NCI-H2107 (cell line): Measurements from ENCODE around the gene CDC45.
"Not testable (repeated sequence)": the region's sequence is repeated elsewhere in the genome, so short reads cannot be mapped to it uniquely, and the experiment has no call there.

ENCODE experiments used
- DNase-seq: peaks from one replicate; lab custom pipeline; 2025; lab: John Stamatoyannopoulos, UW

Gene CDC45, protein sequence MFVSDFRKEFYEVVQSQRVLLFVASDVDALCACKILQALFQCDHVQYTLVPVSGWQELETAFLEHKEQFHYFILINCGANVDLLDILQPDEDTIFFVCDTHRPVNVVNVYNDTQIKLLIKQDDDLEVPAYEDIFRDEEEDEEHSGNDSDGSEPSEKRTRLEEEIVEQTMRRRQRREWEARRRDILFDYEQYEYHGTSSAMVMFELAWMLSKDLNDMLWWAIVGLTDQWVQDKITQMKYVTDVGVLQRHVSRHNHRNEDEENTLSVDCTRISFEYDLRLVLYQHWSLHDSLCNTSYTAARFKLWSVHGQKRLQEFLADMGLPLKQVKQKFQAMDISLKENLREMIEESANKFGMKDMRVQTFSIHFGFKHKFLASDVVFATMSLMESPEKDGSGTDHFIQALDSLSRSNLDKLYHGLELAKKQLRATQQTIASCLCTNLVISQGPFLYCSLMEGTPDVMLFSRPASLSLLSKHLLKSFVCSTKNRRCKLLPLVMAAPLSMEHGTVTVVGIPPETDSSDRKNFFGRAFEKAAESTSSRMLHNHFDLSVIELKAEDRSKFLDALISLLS

DNA sequence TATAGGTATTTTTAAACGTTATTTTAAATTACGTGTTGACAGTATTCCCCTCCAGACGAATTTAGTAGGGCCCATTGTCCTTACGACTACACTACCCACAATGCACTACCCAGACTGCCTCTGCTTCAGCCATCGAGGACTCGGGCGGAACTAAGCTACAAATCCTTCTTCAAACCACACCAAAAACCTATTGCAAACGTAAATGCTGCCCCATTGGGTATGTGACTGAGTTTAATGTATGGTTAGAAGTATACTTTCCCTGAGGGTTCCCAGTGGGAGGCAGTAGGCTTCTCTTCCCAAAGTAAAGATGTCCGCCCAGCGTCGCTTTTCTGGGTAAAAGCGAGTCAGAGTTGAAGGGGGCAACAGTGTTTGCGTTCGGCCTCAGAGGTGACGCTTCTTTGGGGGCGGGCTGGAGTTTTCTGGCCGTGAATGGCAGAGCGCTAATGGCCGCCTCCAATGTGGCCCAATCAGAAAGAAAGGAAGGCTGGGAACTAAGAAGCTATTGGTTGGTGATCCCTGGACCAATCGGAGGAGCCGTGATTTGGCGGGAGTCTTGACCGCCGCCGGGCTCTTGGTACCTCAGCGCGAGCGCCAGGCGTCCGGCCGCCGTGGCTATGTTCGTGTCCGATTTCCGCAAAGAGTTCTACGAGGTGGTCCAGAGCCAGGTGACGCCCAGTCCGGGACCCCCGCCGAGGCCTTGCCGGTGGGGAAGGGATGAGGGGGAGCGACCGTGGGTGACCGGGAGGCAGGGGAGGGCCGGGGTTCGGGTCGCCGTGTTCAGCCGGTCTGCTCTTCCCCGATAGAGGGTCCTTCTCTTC, at the start of gene CDC45:
CDC45 (plus strand) TSS at position 566 of the 818 bp plus-strand sequence; CDS start at position 615, 49 bp downstream.
- peak; percentile 88 for DNase-seq

DNA sequence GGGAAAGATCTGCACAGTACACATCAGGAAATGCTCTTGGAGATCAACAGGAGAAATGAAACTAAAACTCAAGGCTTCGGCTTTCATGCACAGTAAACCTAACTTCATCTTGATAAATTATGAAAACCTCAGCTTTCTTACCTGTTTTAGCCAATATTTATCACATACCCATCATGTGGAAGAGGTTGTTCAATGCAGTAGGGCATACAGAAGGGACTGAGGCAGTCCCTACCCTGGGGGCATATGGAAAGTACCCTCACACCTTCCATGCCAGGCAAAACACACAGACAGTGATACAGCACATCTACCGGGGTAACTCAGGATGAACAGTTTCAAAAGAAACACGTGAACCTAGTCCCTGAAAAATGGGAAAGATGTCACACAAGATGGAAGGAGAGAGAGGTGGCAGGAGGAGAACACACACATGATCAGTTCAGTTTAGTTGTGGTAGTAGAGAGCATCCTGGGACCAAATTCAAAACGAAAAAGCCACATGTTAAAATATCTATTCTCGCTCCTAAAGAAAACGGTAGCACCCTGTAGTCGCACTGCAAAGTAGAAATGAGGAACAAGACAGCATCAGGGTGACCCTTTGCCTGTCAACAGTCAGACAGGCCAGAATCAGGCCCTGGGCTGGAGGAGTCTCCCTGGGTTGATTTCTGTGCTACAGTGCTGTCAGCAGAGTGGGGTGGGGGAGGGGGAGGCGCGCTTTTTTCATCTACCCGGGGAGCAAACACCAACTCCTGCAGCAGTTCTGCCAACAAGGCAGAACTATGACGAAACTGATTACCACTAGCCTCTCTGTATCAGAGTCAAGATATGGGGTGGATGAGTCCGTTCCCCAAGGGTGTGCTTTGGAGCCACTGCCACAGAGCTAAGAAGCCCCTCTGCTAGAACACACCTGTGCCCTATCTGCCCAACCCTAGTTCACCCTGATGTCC, 49.5 kb upstream of the CDC45 start:
- no peak for DNase-seq

DNA sequence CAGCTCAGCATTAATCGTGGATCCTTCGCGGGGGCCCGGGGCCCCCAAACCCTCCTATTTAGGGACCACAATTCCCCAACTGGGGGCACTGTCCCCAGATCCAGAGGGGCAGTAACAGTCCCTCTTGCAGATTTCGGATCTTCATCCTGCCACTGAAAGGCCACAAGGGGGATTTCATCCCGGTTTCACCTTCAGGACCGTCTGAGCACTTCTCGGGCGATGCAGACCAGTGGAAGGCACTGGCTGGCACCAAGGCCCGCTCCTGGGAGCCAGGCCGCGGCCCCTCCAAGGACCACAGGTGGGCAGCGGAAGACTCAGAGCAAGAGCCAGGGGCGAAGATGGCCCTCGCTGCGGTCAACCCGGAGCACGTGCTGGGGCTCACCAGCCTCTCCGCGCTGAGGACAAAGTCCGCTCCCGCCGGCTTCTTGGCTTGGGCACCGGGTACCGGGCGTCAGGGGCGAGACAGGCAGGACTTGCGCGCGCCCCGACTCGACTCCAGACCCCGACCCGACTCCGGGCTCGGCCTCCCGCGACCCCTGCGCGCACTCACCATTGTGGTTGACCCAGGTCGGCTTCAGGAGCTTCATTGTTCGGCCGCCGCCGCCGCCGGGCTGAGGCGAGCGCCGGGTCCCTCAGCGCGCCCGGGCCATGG, 48.7 kb upstream of the CDC45 start:
- no peak for DNase-seq

DNA sequence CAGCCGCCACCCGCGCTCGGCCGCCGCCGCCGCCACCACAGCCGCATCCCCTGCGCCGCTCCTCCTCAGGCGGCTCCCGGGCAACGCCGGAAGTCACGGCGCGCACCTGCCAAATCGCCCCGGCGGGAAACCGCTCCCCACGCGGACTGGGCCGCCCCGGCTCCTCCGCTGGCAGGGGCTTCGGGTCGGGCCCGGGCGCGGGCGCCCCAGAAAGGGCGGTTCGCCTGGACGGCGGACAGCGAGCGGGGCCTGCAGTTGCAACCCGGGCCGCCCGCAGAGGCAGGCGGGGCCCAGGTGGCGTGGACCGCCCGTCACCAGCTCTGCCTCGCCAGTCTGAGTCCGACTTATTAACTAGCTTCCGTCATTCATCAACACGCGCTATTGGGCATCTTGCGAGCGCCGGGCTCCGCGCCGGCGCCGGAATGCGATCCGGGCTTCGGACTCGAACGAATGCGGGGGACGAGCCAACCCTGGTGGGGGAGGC, 48.0 kb upstream of the CDC45 start, which contains the start of gene HIRA:
HIRA (minus strand) TSS at position 85 of the 484 bp plus-strand sequence. CDS start 257 bp downstream, outside the sequence.
- DNase-seq, result peak; percentile 29

DNA sequence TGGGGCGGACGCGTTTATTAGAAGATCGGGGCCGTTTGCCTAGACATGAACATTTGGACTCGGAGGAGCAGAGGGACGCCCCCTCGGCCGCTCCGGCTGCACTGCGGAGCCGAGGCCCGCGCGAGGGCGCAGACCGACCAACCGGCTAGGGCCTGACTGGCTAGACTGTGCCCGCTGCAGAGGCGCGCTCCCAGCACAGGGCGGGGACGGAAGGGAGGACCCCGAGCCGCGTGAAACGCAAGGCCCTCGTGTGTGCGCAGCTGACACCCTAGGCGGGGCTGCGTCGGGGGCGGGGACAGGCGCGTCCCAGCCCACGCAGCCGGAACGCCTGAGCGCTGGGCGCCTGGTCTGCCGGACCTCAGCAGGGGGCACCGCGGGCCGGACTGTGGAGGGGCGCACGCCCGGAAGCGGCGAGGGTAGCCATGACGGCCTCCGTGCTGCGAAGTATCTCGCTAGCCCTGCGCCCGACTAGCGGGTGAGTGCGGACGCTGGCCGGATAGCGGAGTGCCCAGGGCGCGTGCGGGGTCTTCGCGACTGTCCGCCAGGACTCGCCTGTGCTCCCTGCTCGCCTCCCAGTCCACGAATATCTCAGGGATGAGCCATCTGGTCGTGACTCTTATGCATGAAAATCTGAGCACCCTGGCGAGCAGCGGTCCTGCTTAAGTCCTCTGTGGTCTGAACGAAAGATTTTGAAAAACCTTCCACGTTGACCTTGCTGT, 47.4 kb upstream of the CDC45 start, which contains the start of gene MRPL40:
MRPL40 (plus strand) TSS at position 413 of the 719 bp plus-strand sequence; CDS start at position 423, 10 bp downstream.
- peak; percentile 80 for DNase-seq

DNA sequence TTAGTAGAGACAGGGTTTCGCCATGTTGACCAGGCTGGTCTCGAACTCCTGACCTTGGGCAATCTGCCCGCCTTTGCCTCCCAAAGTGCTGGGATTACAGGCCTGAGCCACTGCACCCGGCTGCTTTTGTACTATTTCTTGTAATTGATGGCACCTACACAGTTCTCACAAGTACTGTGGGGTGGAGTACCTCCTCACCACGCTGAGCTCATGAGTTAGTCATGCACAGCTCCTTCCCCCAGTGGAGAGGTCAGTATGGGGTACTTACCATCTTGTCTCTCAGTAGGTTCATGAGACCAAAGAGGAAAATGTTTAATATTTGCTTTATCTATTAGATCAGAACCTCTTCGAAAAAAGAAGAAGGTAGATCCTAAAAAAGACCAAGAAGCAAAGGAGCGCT, 45.3 kb upstream of the CDC45 start:
- DNase-seq, result no peak

DNA sequence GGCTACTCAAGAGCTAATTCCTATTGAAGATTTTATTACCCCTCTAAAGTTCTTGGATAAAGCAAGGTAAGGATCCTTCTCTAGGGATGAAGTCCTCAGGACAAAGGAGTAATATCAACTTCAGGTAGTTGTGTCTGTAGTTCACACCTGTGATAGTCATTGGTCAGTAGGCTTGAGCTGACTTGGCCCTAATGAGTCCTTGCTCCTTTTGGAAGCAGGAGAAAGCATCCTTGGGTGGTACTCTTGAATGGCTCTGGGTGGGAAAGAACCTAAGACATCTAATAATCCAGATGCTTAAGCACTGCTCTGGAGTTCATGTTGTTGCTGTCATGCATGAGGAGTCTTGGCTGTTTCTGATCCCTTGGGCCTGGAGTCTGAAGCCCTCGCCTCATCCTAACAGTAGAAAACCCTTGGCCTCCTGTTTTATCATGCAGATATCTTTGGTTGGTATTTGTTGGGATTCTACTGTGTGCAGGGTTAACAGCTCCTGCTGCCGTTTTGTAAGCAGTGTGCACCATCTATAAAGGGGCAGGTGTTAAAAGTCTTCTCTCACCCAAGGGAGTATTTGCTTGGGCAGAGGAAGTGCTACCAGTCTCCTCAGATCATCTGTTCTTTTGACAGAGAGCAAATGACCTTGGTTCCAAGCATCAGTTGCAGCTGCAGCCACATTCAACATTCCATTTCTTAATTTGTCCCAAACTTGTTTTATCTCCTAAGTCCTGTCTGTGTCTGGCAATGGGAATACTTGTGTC, 44.7 kb upstream of the CDC45 start:
- DNase-seq, result no peak

DNA sequence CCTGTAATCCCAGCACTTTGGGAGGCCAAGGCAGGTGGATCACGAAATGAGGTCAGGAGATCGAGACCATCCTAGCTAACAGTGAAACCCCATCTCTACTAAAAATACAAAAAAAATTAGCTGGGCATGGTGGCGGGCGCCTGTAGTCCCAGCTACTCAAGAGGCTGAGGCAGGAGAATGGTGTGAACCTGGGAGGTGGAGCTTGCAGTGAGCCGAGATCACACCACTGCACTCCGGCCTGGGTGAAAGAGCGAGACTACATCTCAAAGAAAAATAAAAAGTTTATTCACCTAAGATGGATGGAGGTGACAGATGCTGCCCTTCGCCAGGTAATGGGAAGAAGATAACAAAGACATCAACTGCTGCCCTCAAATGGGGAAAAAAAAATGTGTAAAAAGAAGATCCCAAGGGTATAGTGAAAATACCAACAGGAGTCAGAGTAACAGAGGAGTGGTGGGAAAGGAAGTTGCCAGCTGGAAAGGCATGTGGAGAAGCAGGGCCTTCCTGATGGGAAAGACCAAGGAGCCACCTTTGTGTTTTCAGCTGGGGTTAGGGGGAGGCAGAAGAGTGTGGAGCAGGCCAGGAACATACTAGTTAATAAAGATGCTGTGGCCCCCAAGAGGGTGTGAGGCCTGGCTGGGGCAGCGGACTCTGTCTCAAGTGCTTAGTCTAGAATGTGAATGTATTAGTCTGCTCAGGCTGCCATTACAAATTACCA, 43.1 kb upstream of the CDC45 start:
- DNase-seq, result not testable (repeated sequence)

DNA sequence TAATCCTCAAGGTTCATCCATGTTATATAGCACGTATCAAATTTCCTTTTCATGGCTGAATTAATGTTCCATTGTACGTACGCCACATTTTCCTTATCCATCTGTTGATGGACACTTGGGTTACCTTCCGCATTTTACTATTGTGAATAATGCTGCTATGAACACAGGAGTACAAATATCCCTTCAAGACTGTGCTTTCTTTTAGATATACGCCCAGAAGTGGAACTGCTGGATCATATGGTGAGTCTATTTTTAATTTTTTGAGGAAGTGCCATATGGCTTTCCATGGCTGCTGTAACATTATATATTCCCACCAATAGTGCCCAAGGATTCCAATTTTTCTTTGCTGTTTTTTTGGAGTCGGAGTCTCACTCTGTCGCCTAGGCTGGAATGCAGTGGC, 41.4 kb upstream of the CDC45 start:
- no peak for DNase-seq

DNA sequence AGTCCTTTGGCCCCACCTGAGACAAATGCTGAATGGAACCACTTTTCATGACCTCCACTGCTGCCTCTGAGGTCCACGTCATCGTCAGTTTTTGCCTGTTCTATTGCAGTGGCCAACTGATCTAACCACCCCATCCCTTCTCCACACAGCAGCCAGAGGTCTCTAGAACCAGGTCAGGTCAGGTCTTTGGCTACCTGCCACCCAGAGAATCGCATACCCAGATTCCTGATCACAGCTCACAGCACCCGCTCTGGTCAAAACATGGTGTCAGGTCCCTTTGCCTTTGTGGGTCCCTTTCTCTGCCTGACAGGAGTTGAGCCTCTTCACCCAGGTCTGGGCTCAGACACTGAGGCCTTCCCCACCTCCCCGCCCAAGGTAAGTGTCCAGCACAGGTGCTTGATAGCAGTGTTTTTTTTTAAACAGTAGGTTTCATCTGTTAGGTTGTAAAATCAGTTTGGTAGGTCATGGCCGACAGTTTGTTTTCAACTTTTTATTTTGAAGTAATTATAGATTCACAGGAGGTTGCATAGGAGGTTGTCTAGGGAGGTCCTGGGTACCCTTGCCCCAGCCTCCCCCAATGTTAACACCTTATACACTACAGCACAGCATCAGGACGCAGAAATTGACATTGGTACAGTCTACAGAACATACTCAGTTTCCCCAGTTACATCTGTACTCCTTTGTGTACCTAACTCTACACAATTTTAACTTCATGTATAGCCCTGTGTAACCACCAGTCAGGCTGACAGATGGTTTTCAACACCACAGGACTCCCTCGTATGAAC, 39.1 kb upstream of the CDC45 start:
- no peak for DNase-seq

DNA sequence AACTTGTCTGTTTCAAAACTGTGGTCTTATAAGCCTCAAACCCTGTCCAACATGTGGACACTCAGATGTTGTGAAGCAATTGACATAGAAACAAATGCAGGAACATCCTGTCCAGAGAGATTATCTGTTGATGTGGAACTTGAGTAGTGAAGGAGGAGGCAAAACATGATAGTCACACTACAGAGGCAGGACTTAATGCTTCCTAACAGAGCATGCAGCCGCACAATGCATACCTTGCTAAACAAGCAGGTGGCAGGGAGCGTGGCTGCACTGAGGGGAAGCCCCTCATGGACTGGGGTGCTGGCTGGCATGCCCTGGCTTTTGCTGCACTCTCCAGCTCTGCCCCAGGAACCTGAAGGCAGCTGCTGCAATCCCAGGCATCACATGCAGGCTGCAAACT, 37.6 kb upstream of the CDC45 start:
- DNase-seq, result no peak

DNA sequence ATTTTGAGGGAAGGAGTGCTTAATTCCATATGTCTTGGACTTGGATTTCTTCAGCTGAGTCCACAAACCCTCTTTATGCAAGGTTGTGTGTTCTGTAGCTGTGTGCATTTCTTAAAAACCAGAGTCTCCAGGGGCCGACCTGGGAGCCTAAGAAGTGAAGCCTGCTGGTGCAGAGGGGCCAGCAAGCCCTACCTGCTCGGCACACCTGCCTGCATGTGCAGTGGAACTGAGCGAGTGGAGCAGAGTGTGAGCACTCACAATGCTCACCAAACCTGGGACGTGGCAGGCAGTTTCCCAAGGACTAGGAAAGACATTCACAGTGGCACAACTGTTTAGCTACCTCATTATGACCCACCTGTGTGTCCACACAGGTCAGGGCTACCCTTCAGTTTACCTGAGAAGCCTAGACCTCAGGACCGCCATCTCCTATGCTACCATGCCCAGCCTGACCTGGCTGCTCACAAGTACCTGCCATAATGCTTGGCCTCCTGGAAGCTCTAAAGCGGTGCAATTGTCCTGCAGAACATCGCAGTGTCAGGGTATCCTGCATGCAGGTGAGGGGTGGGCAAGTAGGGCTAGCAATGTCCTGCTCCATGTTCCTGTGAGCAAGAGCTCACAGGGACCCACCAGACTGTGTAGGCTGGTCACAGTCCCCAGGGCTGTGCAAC, 36.0 kb upstream of the CDC45 start:
- no peak for DNase-seq

DNA sequence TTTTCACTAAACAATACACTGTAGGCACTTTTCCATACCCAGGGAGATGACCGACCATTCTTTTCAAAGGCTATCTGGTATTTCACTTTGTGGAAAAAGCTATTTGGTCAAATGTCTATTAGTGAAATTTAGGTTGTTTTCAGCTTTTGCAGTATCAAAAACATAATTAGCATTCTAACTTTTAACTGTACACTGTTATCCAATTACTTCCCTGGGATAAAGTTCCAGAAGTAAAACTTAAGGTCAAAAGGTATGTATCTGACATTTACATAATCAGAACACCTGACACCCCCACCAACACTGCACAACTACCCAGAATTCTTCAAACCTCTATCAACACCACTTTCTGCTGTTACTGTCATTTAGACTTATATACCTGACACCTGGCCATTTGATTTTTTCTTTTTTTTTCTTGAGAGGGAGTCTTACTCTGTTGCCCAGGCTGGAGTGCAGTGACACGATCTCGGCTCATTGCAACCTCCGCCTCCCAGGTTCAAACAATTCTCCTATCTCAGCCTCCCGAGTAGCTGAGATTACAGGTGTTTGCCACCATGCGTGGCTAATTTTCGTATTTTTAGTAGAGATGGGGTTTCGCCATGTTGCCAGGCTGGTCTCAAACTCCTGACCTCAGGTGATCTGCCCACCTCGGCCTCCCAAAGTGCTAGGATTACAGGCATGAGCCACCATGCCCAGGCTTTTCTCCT, 34.3 kb upstream of the CDC45 start:
- not testable (repeated sequence) for DNase-seq

DNA sequence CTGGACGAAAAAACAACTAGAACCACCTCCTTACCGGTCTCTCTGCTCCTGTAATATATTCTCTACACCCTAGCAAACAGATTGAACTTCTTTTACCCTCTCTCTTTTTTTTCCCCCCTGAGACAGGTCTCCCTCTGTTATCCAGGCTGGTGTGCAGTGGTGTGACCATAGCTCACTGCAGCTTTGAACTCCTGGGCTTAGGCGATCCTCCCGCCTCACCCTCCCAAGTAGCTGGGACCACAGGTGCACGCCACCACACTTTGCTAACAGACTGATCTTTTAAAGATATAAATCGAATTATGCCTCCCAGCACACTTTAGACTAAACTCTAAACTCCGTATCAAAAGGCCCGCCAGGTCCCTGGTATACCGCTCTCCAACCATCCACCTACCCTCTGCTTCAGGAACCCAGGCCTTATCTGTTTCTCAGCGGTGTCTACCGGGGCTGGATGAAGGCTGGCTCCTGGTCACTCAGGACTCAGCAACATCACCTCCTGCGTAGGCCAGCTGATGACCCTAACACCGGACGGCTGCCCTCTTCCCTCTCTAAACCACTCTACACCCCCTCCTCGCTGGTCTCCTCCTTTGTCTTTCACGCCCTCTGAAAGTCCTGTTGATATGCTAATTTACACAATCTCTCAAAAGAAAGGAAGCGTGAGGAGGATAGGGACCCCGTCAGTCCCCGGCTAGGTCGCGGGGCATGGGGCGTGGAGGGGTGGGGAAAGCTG, 33.0 kb upstream of the CDC45 start:
- no peak for DNase-seq

DNA sequence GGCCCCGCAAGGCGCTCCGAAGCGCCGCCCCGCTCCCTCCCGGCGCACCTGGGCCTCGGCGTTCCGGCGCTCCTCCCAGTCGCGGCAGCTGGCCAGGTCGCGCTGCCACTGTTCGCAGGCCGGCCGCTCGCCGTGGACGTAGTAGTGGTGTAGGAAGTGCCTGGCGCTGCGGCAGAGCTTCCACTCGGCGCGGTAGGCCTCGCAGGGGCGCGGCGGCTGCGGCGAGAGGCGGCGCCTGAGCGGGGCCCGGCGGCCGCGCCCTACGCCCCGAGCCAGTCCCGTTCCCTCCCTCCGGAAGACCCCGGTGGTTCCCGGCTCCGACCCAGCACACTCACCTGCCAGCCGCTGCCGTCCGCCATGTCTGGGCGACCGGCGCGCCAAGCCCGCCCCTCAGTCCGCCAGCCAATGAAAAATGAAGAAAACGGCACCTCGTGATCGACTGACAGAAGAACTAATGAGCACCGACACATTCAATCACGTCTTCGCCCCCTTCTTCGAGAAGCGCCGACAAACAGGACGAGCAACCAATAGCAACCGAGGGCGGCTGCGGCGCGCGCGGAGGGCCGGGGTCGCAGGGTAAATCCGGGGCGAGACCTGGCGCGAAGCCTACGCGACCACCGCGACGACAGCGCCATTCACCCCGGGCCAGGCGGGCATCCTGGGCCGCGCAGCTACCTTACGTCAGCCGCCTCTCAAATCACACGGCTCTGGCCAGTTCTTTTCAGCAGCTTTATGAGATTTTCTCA, 32.2 kb upstream of the CDC45 start, which contains the start of gene C22orf39:
C22orf39 (minus strand) TSS at position 382 of the 746 bp plus-strand sequence; CDS start at position 359, 23 bp downstream.
- DNase-seq, result peak; percentile 69
